ENCODE data around the gene PCYOX1L. TPM values are rescaled to one million over a fixed set of nuclear protein-coding genes. Genes with fewer than 3 reads are reported as not detected.

PCYOX1L gene
- total RNA-seq, 1 experiment from 2014 or later, result 4.8 TPM

GRCh38 chr5:149405550-149406202 lies 47.8 kb downstream of the PCYOX1L start:
- DNase-seq (ENCODE audit: low read depth), result no peak

- no peak for DNase-seq (ENCODE audit: low read depth)
These were observed 48.5 kb downstream of the PCYOX1L start for GRCh38 chr5:149406203-149406978.

GRCh38 chr5:149406979-149407306 lies 49.1 kb downstream of the PCYOX1L start:
- no peak for DNase-seq (ENCODE audit: low read depth)

DNA sequence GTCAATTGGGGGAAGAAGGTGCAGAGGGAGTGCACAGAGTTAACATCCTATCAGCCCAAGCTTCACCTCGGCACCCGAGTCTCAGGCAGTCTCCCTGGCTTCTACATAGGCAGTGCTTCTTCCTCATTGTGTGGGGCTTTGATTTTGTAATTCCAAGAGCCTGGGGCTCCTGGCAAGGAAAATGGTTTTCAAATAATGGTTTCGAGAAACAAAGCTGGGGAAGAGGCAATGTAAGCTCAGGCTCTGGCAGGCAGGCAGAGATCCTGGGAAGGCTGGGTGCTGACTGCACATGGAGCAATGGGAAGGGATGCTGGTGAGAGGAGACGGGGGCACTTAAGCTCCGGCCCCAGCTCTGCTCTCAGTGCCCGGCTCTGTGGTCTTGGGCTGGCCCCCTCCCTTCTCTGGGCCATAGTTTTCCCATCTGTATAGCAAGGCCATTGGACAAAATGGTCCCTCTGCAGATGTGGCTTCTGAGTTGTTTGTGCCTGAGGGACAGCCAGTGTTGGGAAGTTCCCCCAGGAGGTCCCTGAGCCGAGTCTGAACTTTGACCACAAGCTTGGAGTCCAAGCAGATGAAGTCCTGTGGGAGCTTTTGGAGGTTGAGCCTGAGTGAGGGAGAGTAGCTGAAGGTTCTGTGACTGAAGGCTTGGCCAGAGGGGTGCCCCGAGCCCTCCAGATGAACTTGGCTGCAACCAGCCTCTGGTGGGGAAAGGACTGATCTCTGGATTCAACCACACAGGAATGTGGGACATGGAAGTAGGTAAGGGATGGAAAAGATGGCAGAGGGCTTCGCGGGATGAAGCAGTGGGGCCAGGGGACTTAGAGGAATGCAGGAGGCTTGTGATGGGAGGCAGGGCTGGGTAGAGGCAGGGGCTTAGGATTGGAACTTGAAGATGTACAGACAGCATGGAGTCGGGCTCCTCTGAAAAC lies 49.7 kb downstream of the PCYOX1L start:
- no peak for DNase-seq (ENCODE audit: low read depth)

GRCh38 chr5:149408252-149409099 lies 50.6 kb downstream of the PCYOX1L start:
- no peak for DNase-seq (ENCODE audit: low read depth)

- no peak for DNase-seq (ENCODE audit: low read depth)
These were observed 51.6 kb downstream of the PCYOX1L start for GRCh38 chr5:149409268-149409948.

GRCh38 chr5:149410071-149410470 lies 52.2 kb downstream of the PCYOX1L start:
- DNase-seq (ENCODE audit: low read depth), result no peak

- DNase-seq (ENCODE audit: low read depth), result no peak
These were observed 53.0 kb downstream of the PCYOX1L start for GRCh38 chr5:149410721-149411432.

GRCh38 chr5:149411738-149412519 lies 54.1 kb downstream of the PCYOX1L start:
- no peak for DNase-seq (ENCODE audit: low read depth)

- no peak for DNase-seq (ENCODE audit: low read depth)
These were observed 55.1 kb downstream of the PCYOX1L start for GRCh38 chr5:149412783-149413476.

- no peak for DNase-seq (ENCODE audit: low read depth)
These were observed 55.8 kb downstream of the PCYOX1L start for GRCh38 chr5:149413477-149414210.

GRCh38 chr5:149414405-149415065 lies 56.7 kb downstream of the PCYOX1L start:
- no peak for DNase-seq (ENCODE audit: low read depth)

DNA sequence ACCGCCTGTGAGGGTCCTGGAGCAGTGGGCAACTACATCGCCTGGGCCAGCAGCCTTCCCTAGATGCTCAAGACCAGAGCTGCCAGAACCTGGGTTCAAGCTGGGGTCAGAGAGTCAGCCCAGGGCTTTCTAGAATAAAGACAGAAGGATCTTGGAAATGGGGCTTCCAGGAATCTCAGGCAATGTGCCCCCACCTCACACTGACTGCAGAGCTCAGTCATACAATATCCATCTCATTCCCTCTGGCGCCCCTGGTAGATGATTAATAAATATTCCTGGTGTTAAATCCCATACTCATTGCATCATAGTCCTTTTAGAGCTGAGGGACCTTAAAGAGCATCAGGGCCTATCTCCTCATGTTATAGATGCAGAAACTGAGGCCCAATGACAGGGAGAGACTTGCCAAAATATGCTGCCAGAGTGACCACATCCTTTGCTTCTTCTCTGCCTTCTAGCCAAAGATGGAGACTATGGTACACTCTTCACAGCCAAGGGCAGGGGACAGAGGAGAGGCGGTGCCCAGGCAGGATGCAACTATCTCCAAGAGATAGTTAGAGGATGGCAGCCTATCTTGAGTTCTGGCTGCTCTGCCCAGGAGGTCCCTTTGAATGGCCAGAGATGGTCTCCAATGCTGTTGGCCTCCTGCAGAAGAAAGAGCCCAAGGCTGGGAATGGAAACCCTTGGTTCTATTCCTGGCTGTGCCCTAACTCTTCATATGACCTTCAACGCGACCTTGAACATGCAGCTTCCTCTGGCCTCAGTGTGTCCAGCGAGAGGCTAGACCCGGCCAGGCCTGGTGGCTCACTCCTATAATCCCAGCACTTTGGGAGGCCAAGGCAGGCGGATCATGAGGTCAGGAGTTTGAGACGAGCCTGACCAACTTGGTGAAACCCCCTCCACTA lies 57.5 kb downstream of the PCYOX1L start:
- DNase-seq (ENCODE audit: low read depth), result no peak

DNA sequence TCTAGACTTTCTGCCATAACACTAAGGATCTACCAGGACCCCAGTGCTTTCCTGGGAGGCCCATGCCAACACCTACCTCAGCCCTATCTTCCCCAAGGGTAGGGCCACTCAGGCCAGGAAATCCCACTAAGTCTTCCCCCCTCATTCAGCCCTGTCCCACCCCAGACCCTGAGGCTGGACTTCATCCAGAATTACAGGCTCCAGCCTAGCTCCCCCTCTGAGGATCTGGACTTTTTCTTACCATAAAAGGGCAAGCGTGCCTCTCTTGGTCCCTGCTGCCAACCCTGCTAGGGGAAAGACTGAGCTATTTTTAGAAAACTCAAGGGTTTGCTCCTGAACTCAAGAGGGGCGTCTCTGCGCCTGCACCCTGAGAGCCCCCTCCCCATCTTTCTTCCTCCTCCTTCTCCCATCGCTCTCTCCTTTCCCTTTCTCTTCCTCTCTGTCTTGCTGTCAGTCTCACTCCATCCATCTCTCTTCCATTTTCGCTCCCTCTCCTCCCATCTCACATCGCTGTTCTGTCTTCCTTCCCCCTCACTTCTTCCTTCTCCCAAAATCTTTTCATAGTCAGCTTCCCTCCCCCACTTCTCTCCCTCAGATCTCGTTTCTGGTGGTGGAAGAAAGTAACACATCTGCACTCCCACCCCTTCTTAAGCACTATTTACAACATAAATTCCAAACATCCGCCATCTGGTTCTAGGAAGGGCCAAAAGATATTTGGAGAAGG lies 59.3 kb downstream of the PCYOX1L start:
- DNase-seq (ENCODE audit: low read depth), result no peak

DNA sequence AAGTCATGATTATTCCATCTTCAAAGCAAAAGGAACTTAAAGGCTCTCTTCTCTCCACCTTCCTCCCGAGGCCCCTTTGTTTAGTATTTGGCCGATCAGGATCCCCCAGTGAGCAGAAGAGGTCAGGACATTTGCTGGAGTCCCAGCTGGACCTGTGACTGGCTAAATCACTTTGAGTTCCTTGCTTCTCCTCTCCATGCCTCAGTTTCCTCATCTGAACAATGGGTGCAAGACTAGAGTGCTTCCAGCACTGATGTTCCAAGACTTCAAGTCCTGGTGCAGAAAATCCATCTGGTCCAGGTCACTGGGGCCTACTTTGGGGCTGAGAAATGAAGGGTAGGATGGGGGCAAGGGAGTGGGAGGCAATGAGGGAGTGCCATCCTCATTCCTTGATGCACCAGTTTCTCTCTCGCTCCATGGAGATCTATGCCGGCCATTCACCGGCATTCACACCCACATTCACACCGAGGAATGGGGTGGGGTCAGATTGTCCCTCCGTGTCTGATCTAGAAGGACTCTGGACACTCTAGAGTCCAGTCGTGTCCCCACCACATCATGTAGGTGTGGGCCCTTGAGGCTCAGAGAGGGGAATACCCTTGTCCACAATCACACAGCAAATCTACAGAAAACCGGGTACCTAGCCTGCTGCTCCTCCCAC lies 60.0 kb downstream of the PCYOX1L start:
- DNase-seq (ENCODE audit: low read depth), result no peak
